ENCODE measurements around the gene FAM241A.

Gene FAM241A

DNA sequence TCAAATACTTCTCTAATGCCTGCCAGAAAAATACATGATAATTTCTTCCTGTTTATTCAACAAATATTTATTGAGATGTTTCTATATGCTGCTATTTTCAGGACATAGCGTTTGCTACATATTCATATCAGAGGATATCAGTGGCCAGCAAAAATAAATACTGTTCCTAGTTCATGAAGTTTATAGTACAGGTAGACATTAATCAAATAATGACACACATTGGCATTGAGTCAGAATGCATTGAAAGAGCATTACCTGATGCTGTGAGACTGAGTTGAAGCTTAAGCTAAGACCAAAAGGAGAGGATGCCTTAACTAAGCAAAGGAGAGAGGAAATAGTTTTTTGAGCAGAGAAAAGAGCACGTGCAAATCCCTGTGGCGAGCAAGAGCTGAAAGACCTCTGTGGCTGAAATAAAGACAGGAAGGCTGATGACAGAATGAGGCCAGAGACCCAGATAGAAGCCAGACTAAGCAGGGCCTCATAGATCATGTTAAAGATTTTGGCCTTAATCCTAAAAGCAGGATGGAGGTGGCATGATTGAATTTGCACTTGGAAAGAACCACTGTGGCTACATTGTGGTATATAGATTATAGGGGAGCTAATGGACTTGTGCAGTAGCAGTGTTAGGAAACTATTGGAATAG is 36.2 kb downstream of the FAM241A start:
- Histone ChIP-seq H3K4me1 (ENCODE audit: control insufficient read depth, low read depth, low read length) (peaks cover 7% of the 10 kb centered on the region), H3K27me3 (ENCODE audit: control insufficient read depth, insufficient read depth, low read length) (no peaks in the 10 kb centered on the region), H3K36me3 (ENCODE audit: control insufficient read depth, low read depth, low read length) (no peaks in the 10 kb centered on the region), H3K9me3 (ENCODE audit: control insufficient read depth, low read depth, low read length) (no peaks in the 10 kb centered on the region), H3K4me3 (ENCODE audit: low read length) (no peak overlapping the region), H3K27ac (ENCODE audit: low read length) (no peak overlapping the region), H3K9ac (ENCODE audit: low read length) (no peak overlapping the region)

DNA sequence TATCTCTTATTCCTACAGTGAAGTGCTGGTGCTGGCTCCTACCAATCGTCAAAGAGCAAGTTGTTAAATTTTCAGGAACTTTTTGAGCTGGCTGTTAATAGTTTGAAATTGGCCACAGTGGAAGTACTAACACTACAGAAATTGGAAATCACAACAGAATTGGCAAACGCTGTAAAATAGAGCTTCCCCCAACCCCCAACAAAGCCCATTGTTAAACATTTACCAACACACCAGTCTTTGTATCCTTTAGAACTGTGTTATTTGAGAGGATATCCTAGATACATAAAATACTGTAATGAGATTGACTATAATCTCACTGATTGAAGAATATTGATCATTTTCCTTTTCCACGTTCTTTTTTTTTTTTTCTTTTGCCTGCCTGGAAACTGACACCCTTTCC is 37.4 kb downstream of the FAM241A start:
- Histone ChIP-seq H3K27ac (ENCODE audit: low read length) (no peak overlapping the region), H3K36me3 (ENCODE audit: control insufficient read depth, low read depth, low read length) (no peaks in the 10 kb centered on the region), H3K4me3 (ENCODE audit: low read length) (no peak overlapping the region), H3K4me1 (ENCODE audit: control insufficient read depth, low read depth, low read length) (peaks cover 7% of the 10 kb centered on the region), H3K9me3 (ENCODE audit: control insufficient read depth, low read depth, low read length) (no peaks in the 10 kb centered on the region), H3K27me3 (ENCODE audit: control insufficient read depth, insufficient read depth, low read length) (no peaks in the 10 kb centered on the region), H3K9ac (ENCODE audit: low read length) (no peak overlapping the region)

DNA sequence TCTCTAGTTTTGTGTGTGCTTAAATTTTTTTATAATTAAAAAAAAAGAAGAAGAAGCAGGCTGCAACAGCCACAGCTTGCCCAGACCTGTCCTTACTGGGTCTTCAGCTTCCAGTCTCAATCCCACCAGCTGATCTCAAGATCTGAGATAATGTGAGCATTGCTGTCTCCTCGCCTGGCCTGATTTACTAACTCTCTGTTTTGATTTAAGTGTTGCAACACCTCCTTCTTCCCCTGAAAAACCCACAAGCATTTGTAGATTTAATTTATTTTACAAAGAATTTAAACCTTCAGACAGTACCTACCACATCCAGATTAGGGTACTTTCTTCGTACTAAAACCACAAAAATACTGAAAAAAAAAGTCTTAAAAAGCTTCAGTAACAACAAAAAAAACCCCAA is 38.0 kb downstream of the FAM241A start:
- H3K9me3 ChIP-seq (ENCODE audit: control insufficient read depth, low read depth, low read length), result no peaks in the 10 kb centered on the region
- H3K27ac ChIP-seq (ENCODE audit: low read length), result no peak overlapping the region
- no peaks in the 10 kb centered on the region for H3K36me3 ChIP-seq (ENCODE audit: control insufficient read depth, low read depth, low read length)
- no peak overlapping the region for H3K4me3 ChIP-seq (ENCODE audit: low read length)
- peaks cover 7% of the 10 kb centered on the region for H3K4me1 ChIP-seq (ENCODE audit: control insufficient read depth, low read depth, low read length)
- no peak overlapping the region for H3K9ac ChIP-seq (ENCODE audit: low read length)
- H3K27me3 ChIP-seq (ENCODE audit: control insufficient read depth, insufficient read depth, low read length), result no peaks in the 10 kb centered on the region

GRCh38 chr4:112184438-112184837 is 39.2 kb downstream of the FAM241A start:
- H3K27me3 ChIP-seq (ENCODE audit: control insufficient read depth, insufficient read depth, low read length), result no peaks in the 10 kb centered on the region
- peaks cover 7% of the 10 kb centered on the region for H3K4me1 ChIP-seq (ENCODE audit: control insufficient read depth, low read depth, low read length)
- no peaks in the 10 kb centered on the region for H3K9me3 ChIP-seq (ENCODE audit: control insufficient read depth, low read depth, low read length)
- no peak overlapping the region for H3K4me3 ChIP-seq (ENCODE audit: low read length)
- no peaks in the 10 kb centered on the region for H3K36me3 ChIP-seq (ENCODE audit: control insufficient read depth, low read depth, low read length)
- no peak overlapping the region for H3K27ac ChIP-seq (ENCODE audit: low read length)
- H3K9ac ChIP-seq (ENCODE audit: low read length), result no peak overlapping the region

DNA sequence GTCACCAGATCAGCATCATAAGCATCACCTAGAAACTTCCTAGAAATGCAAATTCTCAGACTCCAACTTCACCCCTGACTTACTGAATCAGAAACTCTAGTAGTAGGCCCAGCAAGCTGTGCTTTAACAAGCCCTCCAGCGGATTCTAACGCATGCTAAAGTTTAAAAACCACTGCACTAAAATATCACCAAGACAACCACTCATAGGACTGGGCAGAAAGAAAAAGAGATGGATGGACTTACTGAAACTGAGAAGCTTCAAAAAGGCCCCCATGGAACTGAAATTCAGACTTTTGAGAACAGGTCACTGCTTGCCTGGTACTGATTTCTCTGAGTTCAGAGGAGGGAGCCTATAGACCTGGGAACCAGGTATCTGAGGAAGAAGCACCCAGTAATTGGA is 40.1 kb downstream of the FAM241A start:
- Histone ChIP-seq H3K27ac (ENCODE audit: low read length) (no peak overlapping the region), H3K4me3 (ENCODE audit: low read length) (no peak overlapping the region), H3K9me3 (ENCODE audit: control insufficient read depth, low read depth, low read length) (no peaks in the 10 kb centered on the region), H3K9ac (ENCODE audit: low read length) (no peak overlapping the region), H3K36me3 (ENCODE audit: control insufficient read depth, low read depth, low read length) (no peaks in the 10 kb centered on the region), H3K4me1 (ENCODE audit: control insufficient read depth, low read depth, low read length) (peaks cover 7% of the 10 kb centered on the region), H3K27me3 (ENCODE audit: control insufficient read depth, insufficient read depth, low read length) (no peaks in the 10 kb centered on the region)

DNA sequence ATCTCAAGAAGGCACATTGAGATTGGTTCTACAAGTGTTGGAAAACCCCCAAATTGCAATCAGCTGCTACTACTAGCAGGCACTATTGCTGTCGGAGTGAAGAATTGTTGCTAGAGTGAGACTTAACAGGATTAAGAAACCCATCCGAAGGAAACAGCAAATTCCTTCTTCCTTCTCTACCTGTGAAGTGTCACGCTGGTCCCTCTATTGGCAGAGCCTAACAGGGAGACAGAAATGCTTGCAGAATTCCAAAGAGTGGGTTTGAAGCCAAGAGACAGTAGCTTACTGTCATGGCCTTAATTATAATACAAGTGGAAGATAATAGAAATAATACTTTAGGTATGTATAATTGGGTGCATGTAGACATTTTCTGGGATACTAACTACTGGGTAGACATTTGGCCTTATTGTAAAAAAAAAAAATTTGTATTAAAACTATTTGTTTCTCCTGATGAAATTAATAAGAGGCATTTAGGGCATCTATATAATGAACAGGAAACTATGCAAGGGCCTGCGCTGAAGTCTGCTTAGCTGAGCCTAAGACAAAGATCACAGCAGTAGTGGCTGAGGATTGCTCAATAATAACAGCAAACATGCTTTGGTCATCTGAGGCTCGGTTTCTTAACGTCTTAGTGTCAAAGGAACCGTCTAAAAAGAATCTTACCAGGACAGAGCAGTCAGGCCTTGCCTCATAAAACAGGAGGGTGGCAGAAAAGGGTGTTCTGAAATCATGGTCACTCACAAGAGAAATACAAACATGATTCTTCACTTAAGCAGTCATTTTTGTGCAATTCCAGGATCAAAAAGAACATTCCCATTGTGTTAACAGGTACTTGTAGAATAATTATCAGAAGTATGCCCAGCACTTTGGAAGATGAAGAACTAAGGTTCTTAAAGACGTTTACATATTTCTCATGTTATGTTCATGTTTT is 40.8 kb downstream of the FAM241A start:
- H3K9ac ChIP-seq (ENCODE audit: low read length), result no peak overlapping the region

DNA sequence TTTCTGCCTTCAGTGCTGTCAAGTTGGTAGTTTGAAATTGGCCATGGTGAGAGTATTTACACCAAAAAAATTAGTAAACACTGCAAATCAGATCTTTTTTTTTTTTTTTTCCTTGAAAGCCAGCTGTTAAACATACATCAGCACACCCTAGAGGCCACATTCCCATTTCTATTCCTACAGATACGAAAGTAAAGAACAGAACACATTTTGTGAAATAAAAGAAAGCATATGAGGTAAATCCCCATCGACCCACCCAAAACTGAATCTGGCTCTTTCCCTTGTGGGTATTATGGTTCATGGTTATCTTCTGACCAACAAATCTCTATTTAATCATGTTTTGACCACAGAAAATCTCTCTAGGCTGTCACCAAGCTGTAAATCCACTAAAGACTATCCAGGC is 44.5 kb downstream of the FAM241A start:
- H3K9ac ChIP-seq (ENCODE audit: low read length), result no peak overlapping the region
- H3K4me1 ChIP-seq (ENCODE audit: control insufficient read depth, low read depth, low read length), result no peaks in the 10 kb centered on the region
- no peaks in the 10 kb centered on the region for H3K36me3 ChIP-seq (ENCODE audit: control insufficient read depth, low read depth, low read length)
- no peak overlapping the region for H3K27ac ChIP-seq (ENCODE audit: low read length)
- no peak overlapping the region for H3K4me3 ChIP-seq (ENCODE audit: low read length)
- H3K9me3 ChIP-seq (ENCODE audit: control insufficient read depth, low read depth, low read length), result no peaks in the 10 kb centered on the region
- no peaks in the 10 kb centered on the region for H3K27me3 ChIP-seq (ENCODE audit: control insufficient read depth, insufficient read depth, low read length)

More for the DNA sequence above, 40.8 kb downstream of the FAM241A start:
- Histone ChIP-seq H3K27ac (ENCODE audit: low read length) (no peak overlapping the region), H3K4me3 (ENCODE audit: low read length) (no peak overlapping the region), H3K36me3 (ENCODE audit: control insufficient read depth, low read depth, low read length) (no peaks in the 10 kb centered on the region), H3K27me3 (ENCODE audit: control insufficient read depth, insufficient read depth, low read length) (no peaks in the 10 kb centered on the region), H3K9me3 (ENCODE audit: control insufficient read depth, low read depth, low read length) (no peaks in the 10 kb centered on the region), H3K4me1 (ENCODE audit: control insufficient read depth, low read depth, low read length) (peaks cover 7% of the 10 kb centered on the region)

- H3K27me3 ChIP-seq (ENCODE audit: control insufficient read depth, insufficient read depth, low read length), result no peaks in the 10 kb centered on the region
- no peaks in the 10 kb centered on the region for H3K4me1 ChIP-seq (ENCODE audit: control insufficient read depth, low read depth, low read length)
- no peaks in the 10 kb centered on the region for H3K9me3 ChIP-seq (ENCODE audit: control insufficient read depth, low read depth, low read length)
- H3K36me3 ChIP-seq (ENCODE audit: control insufficient read depth, low read depth, low read length), result no peaks in the 10 kb centered on the region
- H3K4me3 ChIP-seq (ENCODE audit: low read length), result no peak overlapping the region
- H3K9ac ChIP-seq (ENCODE audit: low read length), result no peak overlapping the region
- H3K27ac ChIP-seq (ENCODE audit: low read length), result no peak overlapping the region
Measured at GRCh38 chr4:112190684-112191083, 45.4 kb downstream of the FAM241A start.

DNA sequence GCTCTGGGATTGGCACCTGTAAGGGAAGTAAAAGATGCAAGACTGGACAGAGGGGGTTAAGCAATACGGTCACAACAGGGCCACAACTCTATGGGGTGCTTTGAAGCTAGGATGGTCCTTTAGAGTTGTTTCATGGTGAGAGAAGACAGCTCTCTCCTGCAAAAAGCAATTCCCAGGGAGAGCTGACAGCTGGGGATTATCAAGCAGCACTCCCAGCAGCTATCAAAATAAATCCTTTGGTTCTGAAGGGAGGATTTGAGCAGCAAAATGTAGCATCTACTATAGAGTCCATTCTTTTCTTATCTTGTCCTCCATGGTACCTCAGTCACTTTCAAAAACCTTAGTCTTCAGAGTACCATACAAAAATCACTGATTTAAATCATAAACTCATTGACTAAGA is 51.2 kb downstream of the FAM241A start:
- Histone ChIP-seq H3K9me3 (ENCODE audit: control insufficient read depth, low read depth, low read length) (no peaks in the 10 kb centered on the region), H3K36me3 (ENCODE audit: control insufficient read depth, low read depth, low read length) (no peaks in the 10 kb centered on the region), H3K4me1 (ENCODE audit: control insufficient read depth, low read depth, low read length) (no peaks in the 10 kb centered on the region), H3K27me3 (ENCODE audit: control insufficient read depth, insufficient read depth, low read length) (no peaks in the 10 kb centered on the region), H3K4me3 (ENCODE audit: low read length) (no peak overlapping the region), H3K9ac (ENCODE audit: low read length) (no peak overlapping the region), H3K27ac (ENCODE audit: low read length) (no peak overlapping the region)

DNA sequence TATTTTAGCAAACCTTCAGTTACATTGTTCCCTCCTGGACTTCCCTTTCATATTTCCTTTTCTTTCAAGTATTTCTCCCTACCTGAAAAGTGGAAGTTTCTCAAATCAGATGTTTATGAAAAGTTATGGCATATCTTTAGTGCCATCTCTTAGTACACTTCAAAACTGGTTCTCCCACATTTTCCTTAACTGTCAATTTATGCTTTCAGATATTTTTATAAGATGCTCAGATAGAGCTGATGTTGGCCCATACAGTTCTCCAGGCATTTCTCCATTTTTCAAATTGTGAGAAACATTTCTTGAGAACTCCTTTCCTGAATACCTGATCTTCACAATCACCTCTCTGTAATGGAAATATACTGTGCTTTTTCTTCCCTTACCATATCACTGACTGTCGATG is 53.8 kb downstream of the FAM241A start:
- Histone ChIP-seq H3K36me3 (ENCODE audit: control insufficient read depth, low read depth, low read length) (no peaks in the 10 kb centered on the region), H3K9me3 (ENCODE audit: control insufficient read depth, low read depth, low read length) (no peaks in the 10 kb centered on the region), H3K27ac (ENCODE audit: low read length) (no peak overlapping the region), H3K9ac (ENCODE audit: low read length) (no peak overlapping the region), H3K27me3 (ENCODE audit: control insufficient read depth, insufficient read depth, low read length) (no peaks in the 10 kb centered on the region), H3K4me1 (ENCODE audit: control insufficient read depth, low read depth, low read length) (peaks cover 3% of the 10 kb centered on the region), H3K4me3 (ENCODE audit: low read length) (no peak overlapping the region)

DNA sequence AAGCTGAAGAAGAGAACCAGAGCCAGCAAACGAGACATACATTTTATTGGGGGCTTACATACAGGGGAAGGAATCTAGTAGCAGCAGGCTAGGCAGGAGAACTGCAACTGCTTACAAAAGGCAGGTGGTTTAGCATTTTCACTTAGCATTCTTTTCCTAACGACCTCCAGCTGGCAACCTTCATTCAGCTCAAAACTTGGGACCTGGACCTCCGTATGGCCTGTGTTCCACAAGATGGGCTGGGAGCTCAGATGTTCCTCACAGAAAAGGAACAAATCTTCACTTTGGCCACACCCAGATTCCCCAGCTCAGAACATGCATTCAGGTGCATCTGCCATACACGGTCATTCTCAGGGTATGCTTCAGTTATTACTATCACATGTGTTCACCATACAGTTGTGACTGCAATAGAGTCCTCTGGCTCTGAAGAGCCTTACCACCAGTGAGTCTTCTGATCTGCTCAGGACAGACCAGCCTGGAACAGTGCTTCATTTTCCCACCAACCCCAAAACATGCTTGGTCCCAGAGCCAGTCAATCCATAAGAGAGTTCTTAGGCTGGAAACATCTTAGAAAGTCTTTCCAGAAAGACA is 56.8 kb downstream of the FAM241A start:
- H3K27ac ChIP-seq (ENCODE audit: low read length), result no peak overlapping the region

More for the DNA sequence above, 56.8 kb downstream of the FAM241A start:
- H3K9ac ChIP-seq (ENCODE audit: low read length), result no peak overlapping the region
- no peaks in the 10 kb centered on the region for H3K9me3 ChIP-seq (ENCODE audit: control insufficient read depth, low read depth, low read length)
- no peak overlapping the region for H3K4me3 ChIP-seq (ENCODE audit: low read length)
- no peaks in the 10 kb centered on the region for H3K27me3 ChIP-seq (ENCODE audit: control insufficient read depth, insufficient read depth, low read length)
- H3K4me1 ChIP-seq (ENCODE audit: control insufficient read depth, low read depth, low read length), result peaks cover 3% of the 10 kb centered on the region
- no peaks in the 10 kb centered on the region for H3K36me3 ChIP-seq (ENCODE audit: control insufficient read depth, low read depth, low read length)

All from iPS-18a (cell line).